Kidney tubule cell (primary cell): ENCODE results near the gene ETV6.

Experiments used
- DNase-seq: peaks from one replicate; pipeline ENCODE4 v3.0.0-alpha.2; 2018; ENCODE audit warnings: low spot score

The ETV6 gene

GRCh38 chr12:11741434-11742092 is 92.1 kb downstream of the ETV6 start:
- peak; percentile 43 for DNase-seq

GRCh38 chr12:11743423-11744409 is 94.2 kb downstream of the ETV6 start:
- peak; percentile 31 for DNase-seq

GRCh38 chr12:11744410-11744801 is 94.9 kb downstream of the ETV6 start:
- no peak for DNase-seq

GRCh38 chr12:11745113-11745512 is 95.6 kb downstream of the ETV6 start:
- DNase-seq = no peak

GRCh38 chr12:11746024-11746771 is 96.7 kb downstream of the ETV6 start:
- peak; percentile 95 for DNase-seq

- no peak for DNase-seq
These were observed 97.7 kb downstream of the ETV6 start for GRCh38 chr12:11746940-11747716.

GRCh38 chr12:11747969-11748368 is 98.5 kb downstream of the ETV6 start:
- DNase-seq = no peak

GRCh38 chr12:11748903-11749302 is 99.4 kb downstream of the ETV6 start:
- DNase-seq = no peak

GRCh38 chr12:11749943-11750690 is 100.6 kb downstream of the ETV6 start:
- DNase-seq = no peak

- DNase-seq = no peak
These were observed 103.1 kb downstream of the ETV6 start for GRCh38 chr12:11752403-11753149.

GRCh38 chr12:11753150-11753499 is 103.7 kb downstream of the ETV6 start:
- no peak for DNase-seq

GRCh38 chr12:11753826-11754225 is 104.4 kb downstream of the ETV6 start:
- no peak for DNase-seq

- no peak for DNase-seq
These were observed 104.8 kb downstream of the ETV6 start for GRCh38 chr12:11754256-11754655.

- DNase-seq = no peak
These were observed 105.9 kb downstream of the ETV6 start for GRCh38 chr12:11755302-11755930.

- no peak for DNase-seq
These were observed 106.5 kb downstream of the ETV6 start for GRCh38 chr12:11756022-11756421.

GRCh38 chr12:11756523-11756922 is 107.0 kb downstream of the ETV6 start:
- DNase-seq = no peak

- no peak for DNase-seq
These were observed 107.6 kb downstream of the ETV6 start for GRCh38 chr12:11757095-11757494.

GRCh38 chr12:11757531-11757930 is 108.1 kb downstream of the ETV6 start:
- DNase-seq = no peak

GRCh38 chr12:11758087-11758486 is 108.6 kb downstream of the ETV6 start:
- DNase-seq = no peak
